G401.6 (cell line): ENCODE results near the gene NATD1.

Experiments used
- FAIRE-seq: peaks from 2 replicates; lab custom pipeline; 2012; peaks lifted over from hg19 to GRCh38; lab: Jason Lieb, UNC

NATD1 gene, protein sequence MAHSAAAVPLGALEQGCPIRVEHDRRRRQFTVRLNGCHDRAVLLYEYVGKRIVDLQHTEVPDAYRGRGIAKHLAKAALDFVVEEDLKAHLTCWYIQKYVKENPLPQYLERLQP

GRCh38 chr17:21252796-21253645 lies at the start of gene NATD1:
Gene NATD1 (minus strand): TSS chr17:21253410. CDS start chr17:21253264, 146 bp downstream.
- no peak for FAIRE-seq

DNA sequence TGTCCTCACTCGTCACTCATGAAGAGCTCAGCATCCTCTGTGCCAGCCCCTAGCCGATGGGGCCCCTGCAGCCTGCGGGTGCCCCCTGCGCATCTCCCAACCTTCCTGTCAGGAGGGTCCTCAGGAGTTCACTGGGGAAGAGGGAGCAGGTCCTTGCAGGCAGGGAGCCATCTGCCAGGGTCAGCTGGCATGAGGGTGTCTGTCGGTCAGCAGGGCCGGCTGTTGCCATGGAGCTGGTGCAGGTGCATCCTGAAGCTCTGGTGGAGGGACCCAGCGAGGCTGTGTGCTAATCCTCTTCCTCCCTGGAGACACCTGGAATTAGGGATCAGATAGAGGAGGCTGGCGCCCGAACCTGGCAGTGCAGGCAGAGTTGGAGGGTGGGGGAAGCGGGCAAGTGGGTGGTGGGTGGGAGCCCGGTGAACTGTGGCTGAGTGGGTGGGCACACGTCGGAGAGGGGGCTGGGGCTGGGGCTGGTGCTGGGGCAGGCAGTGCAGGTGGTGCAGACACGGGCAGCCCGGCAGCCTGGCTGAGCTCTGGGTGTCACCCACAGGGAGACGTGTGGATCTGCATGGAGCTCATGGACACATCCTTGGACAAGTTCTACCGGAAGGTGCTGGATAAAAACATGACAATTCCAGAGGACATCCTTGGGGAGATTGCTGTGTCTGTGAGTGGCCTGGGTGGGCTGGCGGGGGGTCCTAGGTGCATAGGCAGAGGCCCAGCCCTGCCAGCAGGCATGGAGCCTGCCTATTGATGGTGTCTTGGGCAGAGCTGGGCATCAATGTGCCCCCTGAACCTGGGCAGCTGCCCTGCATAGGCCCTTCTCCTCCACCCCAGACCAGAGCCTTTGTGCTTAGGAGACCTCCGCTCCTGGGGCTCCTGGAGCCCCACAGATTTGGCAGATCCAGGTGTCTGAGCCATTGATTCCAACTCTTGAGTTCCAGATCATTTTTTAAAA lies 48.7 kb upstream of the NATD1 start:
- FAIRE-seq: no peak

- FAIRE-seq: no peak
Measured at GRCh38 chr17:21300601-21301571, 47.7 kb upstream of the NATD1 start.

- no peak for FAIRE-seq
Measured at GRCh38 chr17:21299981-21300600, 46.9 kb upstream of the NATD1 start.

DNA sequence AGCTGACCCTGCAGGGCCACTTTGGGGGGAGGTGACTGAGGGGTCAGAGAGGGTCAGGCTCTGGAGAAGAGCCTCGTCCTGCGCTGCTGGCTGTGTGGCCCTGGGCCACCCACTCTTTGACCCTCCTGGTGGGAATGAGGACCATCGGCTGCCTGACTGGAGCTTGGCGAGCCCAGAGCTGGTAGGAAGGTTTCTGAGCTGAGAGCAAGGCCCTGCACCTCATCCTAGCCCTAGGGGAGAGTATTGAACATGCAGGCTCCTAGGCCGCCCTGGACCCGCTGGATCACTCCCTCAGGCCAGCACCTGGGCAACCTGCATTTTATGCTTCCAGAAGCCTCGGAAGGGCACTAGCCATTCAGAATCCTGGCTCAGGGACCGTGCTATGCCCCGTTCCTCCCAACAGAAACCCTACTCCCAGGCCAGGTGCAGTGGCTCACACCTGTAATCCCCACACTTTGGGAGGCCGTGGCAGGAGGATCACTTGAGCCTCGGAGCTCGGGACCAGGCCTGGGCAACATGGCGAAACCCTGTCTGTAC lies 45.8 kb upstream of the NATD1 start:
- FAIRE-seq: no peak

- FAIRE-seq: no peak
Measured at GRCh38 chr17:21298056-21298982, 45.1 kb upstream of the NATD1 start.

DNA sequence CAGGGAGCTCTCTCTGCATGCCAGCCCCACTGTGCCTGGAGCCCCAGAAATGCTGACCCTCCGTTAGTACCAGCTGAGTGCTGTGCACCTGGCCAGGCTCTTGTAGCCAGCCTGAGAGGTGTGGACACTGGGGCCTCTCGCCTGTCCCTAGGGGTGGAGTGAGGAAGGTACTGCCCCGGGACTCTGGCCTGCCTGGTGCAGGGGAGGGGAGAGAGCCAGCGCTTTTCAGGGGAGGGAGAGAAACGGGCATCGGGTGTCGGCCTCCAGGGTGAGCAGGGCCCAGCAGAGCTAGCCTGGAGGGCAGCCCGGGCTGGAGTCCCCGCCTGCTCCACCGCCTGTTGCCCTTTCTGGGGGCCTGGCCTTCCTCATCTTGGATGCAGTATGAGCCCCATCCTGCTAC lies 44.4 kb upstream of the NATD1 start:
- FAIRE-seq: no peak

- FAIRE-seq: no peak
Measured at GRCh38 chr17:21297026-21297520, 43.9 kb upstream of the NATD1 start.

DNA sequence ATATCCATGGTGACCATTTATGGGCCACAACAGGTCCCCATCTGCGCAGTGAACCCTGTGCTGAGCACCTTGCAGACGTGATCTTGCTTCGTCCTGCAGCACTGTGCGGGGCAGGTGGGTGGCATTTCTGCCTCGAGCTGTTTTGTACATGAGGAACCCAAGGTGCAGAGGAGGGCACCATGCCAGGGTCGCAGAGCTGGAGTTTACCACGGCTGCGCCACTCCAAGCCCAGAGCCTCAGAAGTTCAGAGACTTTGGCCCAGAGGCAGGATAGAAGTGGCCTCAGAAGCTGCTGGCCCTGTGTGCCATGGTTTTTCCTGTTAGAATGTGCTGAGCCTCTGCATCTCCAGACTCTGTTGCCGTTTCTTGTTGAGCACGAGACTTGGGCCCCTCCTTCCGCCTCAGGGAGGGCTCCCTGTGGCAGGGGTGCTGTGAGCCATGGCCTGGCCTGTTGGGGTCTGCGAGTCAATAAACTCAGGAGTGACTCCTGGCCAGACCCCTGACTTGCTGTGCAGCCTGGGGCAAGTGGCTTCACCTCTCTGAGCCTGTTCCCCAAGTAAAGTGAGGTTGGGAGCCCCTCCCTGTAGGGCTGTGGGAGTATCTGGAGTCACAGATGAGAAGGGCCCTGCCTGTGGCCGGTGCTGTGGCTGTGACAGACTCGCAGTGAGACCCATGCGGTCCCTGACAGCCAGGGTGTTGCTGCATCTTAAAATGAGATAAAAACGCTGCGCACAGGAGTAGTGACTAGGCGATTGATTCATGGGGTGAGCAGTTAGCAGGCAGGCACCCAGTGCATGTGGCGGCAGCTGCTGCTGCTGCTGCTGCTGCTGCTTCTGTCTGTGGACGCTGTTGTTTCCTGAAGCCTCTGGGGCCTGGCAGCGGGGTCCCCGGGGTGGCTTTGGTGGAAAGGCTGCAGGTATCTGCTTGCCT lies 43.2 kb upstream of the NATD1 start:
- FAIRE-seq: no peak

DNA sequence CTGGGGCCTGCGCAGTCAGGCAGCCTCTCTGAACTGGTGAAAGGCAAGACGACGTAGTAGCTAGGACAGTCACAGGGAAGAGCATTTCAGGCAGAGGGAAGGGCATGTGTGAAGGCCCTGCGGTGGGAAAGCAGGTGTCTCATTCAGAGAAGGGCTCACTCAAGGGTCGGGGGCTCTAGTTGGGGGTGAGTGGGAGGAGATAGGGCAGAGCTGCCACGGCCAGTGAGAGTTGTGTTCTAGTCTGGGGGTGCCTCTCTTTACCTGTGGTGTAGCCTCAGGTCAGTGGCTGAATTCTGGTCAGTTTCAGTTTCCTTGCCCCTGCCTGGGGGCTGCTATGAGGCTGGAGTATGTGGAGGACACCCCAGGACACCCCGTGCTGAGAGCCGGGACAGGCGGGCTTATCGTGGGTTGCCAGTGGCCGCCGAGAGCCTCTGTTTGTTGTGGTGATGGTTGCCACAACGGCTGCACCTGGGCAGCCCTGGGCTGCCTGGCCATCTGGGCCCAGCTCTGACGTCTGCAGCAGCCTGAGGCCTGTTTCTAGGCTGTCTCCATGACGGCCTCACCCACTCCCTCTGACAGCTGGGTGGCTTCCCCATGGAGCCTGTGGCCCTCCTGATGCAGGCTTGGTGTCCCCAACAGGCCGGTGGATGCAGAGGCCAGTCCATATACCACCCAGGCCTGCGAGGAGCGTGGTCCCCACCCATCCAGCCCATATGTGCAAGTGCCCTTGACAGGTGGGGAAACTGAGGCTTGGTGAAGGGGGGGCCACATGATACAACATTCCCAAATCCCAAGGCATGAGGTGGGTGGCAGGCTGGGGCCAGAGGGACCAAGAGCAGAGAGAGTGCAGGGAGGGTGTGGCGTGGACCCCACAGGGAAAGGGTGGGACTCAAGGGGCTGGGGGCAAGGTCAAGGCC lies 42.1 kb upstream of the NATD1 start:
- no peak for FAIRE-seq

- no peak for FAIRE-seq
Measured at GRCh38 chr17:21294321-21295035, 41.3 kb upstream of the NATD1 start.

DNA sequence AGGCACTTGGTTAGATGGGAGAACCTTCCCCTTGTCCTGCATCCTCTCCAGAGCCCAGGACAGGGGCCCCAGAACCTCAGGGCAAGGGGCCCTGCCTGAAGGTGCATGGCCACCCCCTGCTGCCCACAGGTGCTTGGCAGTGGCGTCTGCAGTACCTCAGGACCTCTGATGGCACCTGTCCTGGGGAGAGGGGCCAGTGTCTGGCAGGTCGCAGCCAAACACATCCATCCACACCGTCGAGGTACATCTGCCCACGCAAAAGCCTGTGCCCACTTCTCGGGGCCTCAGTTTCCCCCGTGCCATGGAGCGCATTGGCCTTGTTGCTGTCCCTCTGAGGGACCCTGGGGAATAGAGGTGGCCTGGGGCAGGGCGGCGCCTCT lies 40.6 kb upstream of the NATD1 start:
- FAIRE-seq: no peak

DNA sequence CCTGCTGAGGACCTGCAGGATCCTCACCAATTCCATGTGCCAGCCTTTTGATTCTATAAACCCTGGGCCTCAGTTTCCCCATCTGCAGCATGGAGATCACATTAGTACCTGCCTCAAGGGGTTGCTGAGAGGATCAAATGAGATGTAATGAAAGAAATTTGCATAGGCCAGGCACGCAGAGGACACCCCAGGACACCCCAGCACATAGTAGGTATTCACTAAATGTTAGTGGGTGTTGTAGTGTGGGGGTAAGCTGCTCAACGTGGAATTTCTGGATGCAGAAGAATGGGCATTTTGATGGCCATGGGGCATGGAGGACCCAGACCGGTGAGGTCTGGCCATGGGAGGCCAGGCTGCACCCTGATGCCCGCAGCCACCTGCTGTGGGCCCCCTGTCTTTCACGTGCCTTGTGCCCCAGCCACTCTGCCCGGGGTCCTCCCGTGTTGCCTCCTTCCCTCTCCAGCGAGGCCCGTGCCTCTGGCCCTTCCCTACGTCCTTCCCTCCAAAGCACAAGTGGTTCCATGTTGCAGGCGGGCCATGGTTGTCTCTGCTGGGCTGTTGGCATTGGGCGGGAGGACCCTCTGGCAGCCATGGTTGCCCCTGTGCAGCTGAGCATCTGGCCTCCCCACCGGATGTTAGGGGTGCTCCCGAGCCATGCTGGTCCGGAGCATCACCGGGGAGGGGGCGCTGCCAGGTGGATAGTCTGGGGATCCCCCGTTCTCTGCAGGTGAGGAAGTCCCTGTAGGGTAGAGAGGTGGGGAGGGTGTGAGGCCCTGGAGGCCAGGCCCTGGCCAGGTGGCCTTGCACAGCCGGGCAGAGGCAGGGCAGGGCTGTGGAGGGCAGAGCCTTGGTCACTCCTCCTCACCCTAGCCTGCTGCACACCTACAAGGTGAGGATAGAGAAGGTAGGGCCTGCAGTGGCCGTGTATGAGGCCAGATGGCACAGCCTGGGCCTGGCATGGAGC lies 39.9 kb upstream of the NATD1 start:
- FAIRE-seq: no peak

- FAIRE-seq: no peak
Measured at GRCh38 chr17:21291862-21292261, 38.7 kb upstream of the NATD1 start.

GRCh38 chr17:21291357-21291756 lies 38.1 kb upstream of the NATD1 start:
- no peak for FAIRE-seq
